Measurements from ENCODE around the gene KRTAP12-3.
"Not testable (repeated sequence)": the region's sequence is repeated elsewhere in the genome, so short reads cannot be mapped to it uniquely, and the experiment has no call there.

Gene KRTAP12-3

GRCh38 chr21:44686843-44687561 is 29.3 kb downstream of the KRTAP12-3 start:
- no peak for DNase-seq

GRCh38 chr21:44687671-44688070 is 29.9 kb downstream of the KRTAP12-3 start:
- no peak for DNase-seq

- DNase-seq: not testable (repeated sequence)
These were observed 32.0 kb downstream of the KRTAP12-3 start for GRCh38 chr21:44689740-44690139.

- DNase-seq: no peak
These were observed 34.0 kb downstream of the KRTAP12-3 start for GRCh38 chr21:44691686-44692085.

GRCh38 chr21:44692798-44693512 is 35.2 kb downstream of the KRTAP12-3 start:
- DNase-seq: no peak

- no peak for DNase-seq
These were observed 37.0 kb downstream of the KRTAP12-3 start for GRCh38 chr21:44694776-44695175.

- no peak for DNase-seq
These were observed 37.5 kb downstream of the KRTAP12-3 start for GRCh38 chr21:44695184-44695583.

GRCh38 chr21:44695641-44696040 is 37.9 kb downstream of the KRTAP12-3 start:
- no peak for DNase-seq

GRCh38 chr21:44696572-44696971 is 38.8 kb downstream of the KRTAP12-3 start:
- DNase-seq: no peak

GRCh38 chr21:44697172-44697810 is 39.6 kb downstream of the KRTAP12-3 start, which contains the start of gene KRTAP10-12:
KRTAP10-12 (plus strand) TSS chr21:44697172; CDS start chr21:44697202, 30 bp downstream.
- not testable (repeated sequence) for DNase-seq

GRCh38 chr21:44697811-44698734 is 40.3 kb downstream of the KRTAP12-3 start:
- no peak for DNase-seq

- DNase-seq: no peak
These were observed 41.8 kb downstream of the KRTAP12-3 start for GRCh38 chr21:44699502-44700001.

GRCh38 chr21:44700101-44701022 is 42.6 kb downstream of the KRTAP12-3 start:
- no peak for DNase-seq

- no peak for DNase-seq
These were observed 43.3 kb downstream of the KRTAP12-3 start for GRCh38 chr21:44701023-44701400.

GRCh38 chr21:44701541-44701940 is 43.8 kb downstream of the KRTAP12-3 start:
- no peak for DNase-seq

GRCh38 chr21:44702111-44702972 is 44.6 kb downstream of the KRTAP12-3 start:
- no peak for DNase-seq

GRCh38 chr21:44702973-44703730 is 45.4 kb downstream of the KRTAP12-3 start:
- no peak for DNase-seq

- no peak for DNase-seq
These were observed 46.3 kb downstream of the KRTAP12-3 start for GRCh38 chr21:44703731-44704635.

All from activated CD4-positive, alpha-beta T cell treated with anti-CD3 and anti-CD28 coated beads, Interleukin-2, amount 50 U/mL, for 1 hour (primary cell).